CD14-positive monocyte (primary cell): ENCODE results near the gene CCDC107. TPM values are rescaled to one million over a fixed set of nuclear protein-coding genes. Genes with fewer than 3 reads are reported as not detected.

Experiments used
- DNase-seq, 3 donors: peaks; one replicate each; pipeline ENCODE4 v3.0.0-alpha.2; 2011 to 2022
- H2AFZ ChIP-seq: 2 replicates; pipeline ENCODE4 v1.6.0; 2012; ENCODE audit warnings: mild to moderate bottlenecking, low read depth, low read length, inconsistent platforms; ENCODE audit not compliant: insufficient read depth, poor library complexity, severe bottlenecking
- H3K27ac ChIP-seq, 2 donors: 1 replicate in 1 of 2; 2 replicates in 1 of 2; pipeline ENCODE4 v1.5.1; 2012 to 2013; ENCODE audit warnings: low read length in 2 of 2, control low read depth in 1 of 2, inconsistent platforms in 1 of 2, low read depth in 1 of 2, mild to moderate bottlenecking in 1 of 2
- H3K27me3 ChIP-seq, 2 donors: one replicate each; pipeline versions ENCODE4 v1.6.0 to v1.6.1; 2011 to 2013; ENCODE audit warnings: low read length in 2 of 2; ENCODE audit not compliant: control insufficient read depth in 2 of 2, insufficient read depth in 2 of 2
- H3K36me3 ChIP-seq, 2 donors: replicated peaks in 1 of 2; 1 replicate in 1 of 2; 2 replicates in 1 of 2; pipeline versions ENCODE4 v1.5.1 to v1.6.1; 2012 to 2013; ENCODE audit warnings: low read length in 2 of 2, control low read depth in 1 of 2, inconsistent platforms in 1 of 2, mild to moderate bottlenecking in 1 of 2; ENCODE audit not compliant: insufficient read depth in 2 of 2, control insufficient read depth in 1 of 2
- H3K4me1 ChIP-seq, 2 donors: 1 replicate in 1 of 2; 2 replicates in 1 of 2; pipeline versions ENCODE4 v1.5.1 to v1.6.1; 2012 to 2013; ENCODE audit warnings: low read length in 2 of 2, control low read depth in 1 of 2, inconsistent platforms in 1 of 2, mild to moderate bottlenecking in 1 of 2, moderate library complexity in 1 of 2; ENCODE audit not compliant: insufficient read depth in 2 of 2, control insufficient read depth in 1 of 2
- H3K4me2 ChIP-seq: replicated peaks from 2 replicates; pipeline ENCODE3; 2012; ENCODE audit warnings: low read length, moderate library complexity, mild to moderate bottlenecking; ENCODE audit not compliant: poor library complexity, severe bottlenecking; ENCODE audit errors: extremely low read depth
- H3K4me3 ChIP-seq, 3 experiments: fragments of 200-600 bp in 1 of 3; sonication (generic) in 1 of 3; replicated peaks in 1 of 3; 1 replicate in 2 of 3; 2 replicates in 1 of 3; pipeline ENCODE4 v1.5.1; 2011 to 2013; ENCODE audit warnings: low read length in 3 of 3, mild to moderate bottlenecking in 3 of 3, control low read depth in 2 of 3, low read depth in 2 of 3, inconsistent platforms in 1 of 3, moderate library complexity in 1 of 3
- H3K79me2 ChIP-seq: 2 replicates; pipeline ENCODE4 v1.6.0; 2012; ENCODE audit warnings: mild to moderate bottlenecking, control low read depth, inconsistent platforms, low read length, moderate library complexity; ENCODE audit not compliant: insufficient read depth
- H3K9ac ChIP-seq: 2 replicates; pipeline ENCODE4 v1.6.0; 2017; ENCODE audit warnings: low read length, mild to moderate bottlenecking; ENCODE audit not compliant: insufficient read depth, poor library complexity, severe bottlenecking
- H3K9me3 ChIP-seq, 2 donors: replicated peaks in 1 of 2; 1 replicate in 1 of 2; 2 replicates in 1 of 2; pipeline versions ENCODE4 v1.5.1 to v1.6.1; 2012 to 2013; ENCODE audit warnings: low read length in 2 of 2, control low read depth in 1 of 2; ENCODE audit not compliant: control insufficient read depth in 1 of 2, insufficient read depth in 1 of 2
- H4K20me1 ChIP-seq: 2 replicates; pipeline ENCODE4 v1.6.0; 2012; ENCODE audit warnings: mild to moderate bottlenecking, low read length, control low read depth, moderate library complexity; ENCODE audit not compliant: insufficient read depth
- H3K27ac Mint-ChIP-seq, 7 donors: one replicate each; pipeline ENCODE4 v1.8.0; 2020; ENCODE audit warnings: mild to moderate bottlenecking in 7 of 7, mixed read lengths in 7 of 7, moderate library complexity in 6 of 7, inconsistent platforms in 2 of 7
- H3K27me3 Mint-ChIP-seq, 3 donors: one replicate each; pipeline ENCODE4 v1.8.0; 2021 to 2022; ENCODE audit warnings: low read depth in 3 of 3, mild to moderate bottlenecking in 3 of 3, mixed read lengths in 3 of 3, moderate library complexity in 3 of 3, inconsistent platforms in 1 of 3
- H3K36me3 Mint-ChIP-seq, 2 donors: one replicate each; pipeline ENCODE4 v1.8.0; 2020; ENCODE audit warnings: mixed read lengths in 2 of 2, inconsistent platforms in 1 of 2, mild to moderate bottlenecking in 1 of 2
- H3K4me1 Mint-ChIP-seq: one replicate; pipeline ENCODE4 v1.8.0; 2020; ENCODE audit warnings: mild to moderate bottlenecking, mixed read lengths
- H3K4me3 Mint-ChIP-seq, 2 donors: one replicate each; pipeline ENCODE4 v1.8.0; 2020; ENCODE audit warnings: mild to moderate bottlenecking in 2 of 2, mixed read lengths in 2 of 2, moderate library complexity in 1 of 2
- H3K9me3 Mint-ChIP-seq, 7 donors: one replicate each; pipeline ENCODE4 v1.8.0; 2020 to 2022; ENCODE audit warnings: mixed read lengths in 7 of 7, mild to moderate bottlenecking in 6 of 7, moderate library complexity in 6 of 7, inconsistent platforms in 2 of 7
- WGBS: methylation state at CpG from one replicate; pipeline ENCODE4 v1.1.5; 2013; ENCODE audit warnings: missing lambda C conversion rate; ENCODE audit not compliant: insufficient coverage; 5-methylcytosine and 5-hydroxymethylcytosine counted together
- intact Hi-C, 2 donors: fragments of 100-400 bp; cut with micrococcal nuclease; formaldehyde crosslinking; loops; one replicate each; pipeline versions ENCODE4 v1.15.0 to v1.15.1; 2023
- polyA plus RNA-seq, 3 donors: library from polyadenylated mRNA; depleted of rRNA in 1 of 3; unstranded in 2 of 3; stranded (reverse) in 1 of 3; fragments of 300-500 nt in 2 of 3; fragments of >200 nt in 1 of 3; fragmentation: Illumina TruSeq in 2 of 3; gene quantifications; 1 replicate in 2 of 3; 2 replicates in 1 of 3; pipeline ENCODE4 v1.2.3, GENCODE V29; 2012 to 2021
- TF ChIP-seq, protein P1 (sequence below): fragments of 200-600 bp; IDR thresholded peaks from one replicate; pipeline ENCODE4 v1.8.0; 2022; ENCODE audit warnings: antibody characterized with exemption, mild to moderate bottlenecking

CCDC107 gene
- polyA plus RNA-seq, 3 donors = 17.2 to 32.6 (median 23.2) TPM

DNA sequence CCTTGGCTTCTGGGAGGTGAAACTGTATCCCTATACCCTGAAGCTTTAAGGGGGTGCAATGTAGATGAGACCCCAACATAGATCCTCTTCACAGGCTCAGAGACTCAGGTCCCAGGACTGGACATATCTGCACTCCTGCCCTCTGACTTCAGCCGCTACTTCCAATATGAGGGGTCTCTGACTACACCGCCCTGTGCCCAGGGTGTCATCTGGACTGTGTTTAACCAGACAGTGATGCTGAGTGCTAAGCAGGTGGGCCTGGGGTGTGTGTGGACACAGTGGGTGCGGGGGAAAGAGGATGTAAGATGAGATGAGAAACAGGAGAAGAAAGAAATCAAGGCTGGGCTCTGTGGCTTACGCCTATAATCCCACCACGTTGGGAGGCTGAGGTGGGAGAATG, 21.0 kb downstream of the CCDC107 start:
- Mint-ChIP-seq H3K27me3 (peaks cover 22 to 33% (median 32%) of the 10 kb centered on the region in 3 donors), H3K9me3 (peaks cover 0 to 5% (median 2%) of the 10 kb centered on the region in 7 donors), H3K27ac (no peak overlapping the region), H3K4me1 (peaks cover 10% of the 10 kb centered on the region), H3K4me3 (no peak overlapping the region), H3K36me3 (peaks cover 0 to 5% of the 10 kb centered on the region in 2 donors)
- Histone ChIP-seq H3K27ac (no peak overlapping the region), H3K27me3 (peaks cover 7 to 25% of the 10 kb centered on the region in 2 donors), H3K4me1 (peaks cover 12 to 13% of the 10 kb centered on the region in 2 donors), H3K9me3 (no peaks in the 10 kb centered on the region), H2AFZ (no peak overlapping the region), H3K79me2 (no peaks in the 10 kb centered on the region), H3K4me2 (no peak overlapping the region), H4K20me1 (no peaks in the 10 kb centered on the region), H3K36me3 (no peaks in the 10 kb centered on the region), H3K4me3 (no peak overlapping the region), H3K9ac (no peak overlapping the region)
- TF ChIP-seq, protein P1, sequence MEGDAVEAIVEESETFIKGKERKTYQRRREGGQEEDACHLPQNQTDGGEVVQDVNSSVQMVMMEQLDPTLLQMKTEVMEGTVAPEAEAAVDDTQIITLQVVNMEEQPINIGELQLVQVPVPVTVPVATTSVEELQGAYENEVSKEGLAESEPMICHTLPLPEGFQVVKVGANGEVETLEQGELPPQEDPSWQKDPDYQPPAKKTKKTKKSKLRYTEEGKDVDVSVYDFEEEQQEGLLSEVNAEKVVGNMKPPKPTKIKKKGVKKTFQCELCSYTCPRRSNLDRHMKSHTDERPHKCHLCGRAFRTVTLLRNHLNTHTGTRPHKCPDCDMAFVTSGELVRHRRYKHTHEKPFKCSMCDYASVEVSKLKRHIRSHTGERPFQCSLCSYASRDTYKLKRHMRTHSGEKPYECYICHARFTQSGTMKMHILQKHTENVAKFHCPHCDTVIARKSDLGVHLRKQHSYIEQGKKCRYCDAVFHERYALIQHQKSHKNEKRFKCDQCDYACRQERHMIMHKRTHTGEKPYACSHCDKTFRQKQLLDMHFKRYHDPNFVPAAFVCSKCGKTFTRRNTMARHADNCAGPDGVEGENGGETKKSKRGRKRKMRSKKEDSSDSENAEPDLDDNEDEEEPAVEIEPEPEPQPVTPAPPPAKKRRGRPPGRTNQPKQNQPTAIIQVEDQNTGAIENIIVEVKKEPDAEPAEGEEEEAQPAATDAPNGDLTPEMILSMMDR = no peak
- 95% methylated on average over 3 of the region's 5 CpGs for WGBS
- intact Hi-C loops = no loop called here
- DNase-seq = no peak

DNA sequence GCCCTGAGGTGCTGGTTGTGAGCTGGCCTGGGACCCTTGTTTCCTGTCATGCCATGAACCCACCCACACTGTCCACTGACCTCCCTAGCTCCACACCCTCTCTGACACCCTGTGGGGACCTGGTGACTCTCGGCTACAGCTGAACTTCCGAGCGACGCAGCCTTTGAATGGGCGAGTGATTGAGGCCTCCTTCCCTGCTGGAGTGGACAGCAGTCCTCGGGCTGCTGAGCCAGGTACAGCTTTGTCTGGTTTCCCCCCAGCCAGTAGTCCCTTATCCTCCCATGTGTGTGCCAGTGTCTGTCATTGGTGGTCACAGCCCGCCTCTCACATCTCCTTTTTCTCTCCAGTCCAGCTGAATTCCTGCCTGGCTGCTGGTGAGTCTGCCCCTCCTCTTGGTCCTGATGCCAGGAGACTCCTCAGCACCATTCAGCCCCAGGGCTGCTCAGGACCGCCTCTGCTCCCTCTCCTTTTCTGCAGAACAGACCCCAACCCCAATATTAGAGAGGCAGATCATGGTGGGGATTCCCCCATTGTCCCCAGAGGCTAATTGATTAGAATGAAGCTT, 21.8 kb downstream of the CCDC107 start:
- Histone ChIP-seq H4K20me1 (no peaks in the 10 kb centered on the region), H3K9me3 (no peaks in the 10 kb centered on the region), H3K27me3 (peaks cover 2 to 18% of the 10 kb centered on the region in 2 donors), H2AFZ (no peak overlapping the region), H3K9ac (no peak overlapping the region), H3K4me3 (no peak overlapping the region), H3K27ac (no peak overlapping the region), H3K4me2 (no peak overlapping the region), H3K79me2 (no peaks in the 10 kb centered on the region), H3K36me3 (no peaks in the 10 kb centered on the region), H3K4me1 (peaks cover 12 to 13% of the 10 kb centered on the region in 2 donors)
- WGBS = 97% methylated on average over 7 of the region's 8 CpGs
- Mint-ChIP-seq H3K27me3 (peaks cover 15 to 25% (median 25%) of the 10 kb centered on the region in 3 donors), H3K4me3 (no peak overlapping the region), H3K4me1 (peaks cover 10% of the 10 kb centered on the region), H3K27ac (no peak overlapping the region), H3K36me3 (peaks cover 0 to 3% of the 10 kb centered on the region in 2 donors), H3K9me3 (peaks cover 0 to 3% (median 0%) of the 10 kb centered on the region in 7 donors)
- DNase-seq = no peak
- TF ChIP-seq, protein P1 = no peak
- intact Hi-C loops = no loop called here
